D721Med (cell line): Measurements from ENCODE around the gene TANGO6.
"Not testable (repeated sequence)": the region's sequence is repeated elsewhere in the genome, so short reads cannot be mapped to it uniquely, and the experiment has no call there.

ENCODE experiments used
- DNase-seq: peaks from one replicate; pipeline ENCODE4 v3.0.0; 2011; ENCODE audit warnings: low spot score; ENCODE audit not compliant: insufficient read length
- FAIRE-seq: peaks from 2 replicates; lab custom pipeline; 2011; peaks lifted over from hg19 to GRCh38; lab: Jason Lieb, UNC
- CTCF ChIP-seq: IDR thresholded peaks from 2 replicates; pipeline ENCODE4 v1.5.1; 2012; ENCODE audit warnings: mild to moderate bottlenecking, control low read depth; ENCODE audit not compliant: insufficient read depth; ENCODE audit errors: missing control alignments

The TANGO6 gene

GRCh38 chr16:68984467-68984866 lies 141.1 kb downstream of the TANGO6 start:
- FAIRE-seq (no peak), DNase-seq (no peak)
- no peak for TF ChIP-seq CTCF

GRCh38 chr16:68985268-68985667 lies 141.9 kb downstream of the TANGO6 start:
- TF ChIP-seq CTCF: no peak
- no peak for FAIRE-seq

GRCh38 chr16:68985855-68986254 lies 142.5 kb downstream of the TANGO6 start:
- TF ChIP-seq CTCF: no peak
- FAIRE-seq (no peak), DNase-seq (no peak)

More at GRCh38 chr16:68985268-68985667, 141.9 kb downstream of the TANGO6 start:
- DNase-seq: no peak

- no peak for TF ChIP-seq CTCF
- FAIRE-seq: no peak
- DNase-seq: no peak
Measured at GRCh38 chr16:68987734-68988457, 144.6 kb downstream of the TANGO6 start.

- FAIRE-seq, DNase-seq: not testable (repeated sequence)
Measured at GRCh38 chr16:68990172-68990845, 147.0 kb downstream of the TANGO6 start.

- TF ChIP-seq CTCF: no peak
- FAIRE-seq (no peak), DNase-seq (no peak)
Measured at GRCh38 chr16:68991075-68991474, 147.7 kb downstream of the TANGO6 start.

- DNase-seq (no peak), FAIRE-seq (no peak)
Measured at GRCh38 chr16:68992521-68992920, 149.2 kb downstream of the TANGO6 start.

More at GRCh38 chr16:68992521-68992920, 149.2 kb downstream of the TANGO6 start:
- no peak for TF ChIP-seq CTCF
